ENCODE results near the gene SRPX2. TPM values are rescaled to one million over a fixed set of nuclear protein-coding genes. Genes with fewer than 3 reads are reported as not detected.
A peak's percentile ranks its signal among the peaks of the same experiment; 100 is the strongest.

The SRPX2 gene
- total and polyA plus RNA-seq, 4 donors = 1.7 to 10.4 (median 4.7) TPM

- DNase-seq (ENCODE audit: low read depth in 4 of 6, low spot score in 6 of 6) = peak in 1 of 6 donors; percentile 59
- H3K27ac ChIP-seq (ENCODE audit: low read depth, low read length) = peak overlapping the region; percentile 72
- no peak overlapping the region for H3K4me3 ChIP-seq (ENCODE audit: low read depth, low read length)
- H3K27me3 ChIP-seq (ENCODE audit: control insufficient read depth, insufficient read depth, low read length) = peaks cover 8% of the 10 kb centered on the region
- no peaks in the 10 kb centered on the region for H3K9me3 ChIP-seq (ENCODE audit: control insufficient read depth, insufficient read depth, low read length)
- H3K4me1 ChIP-seq (ENCODE audit: control insufficient read depth, insufficient read depth, low read length) = peaks cover 5% of the 10 kb centered on the region
- H3K36me3 ChIP-seq (ENCODE audit: control insufficient read depth, insufficient read depth, low read length) = no peaks in the 10 kb centered on the region
- 80% methylated on average over 2 of the region's 8 CpGs for WGBS (ENCODE audit: insufficient coverage)
Measured at GRCh38 chrX:100648458-100649417, 4.7 kb downstream of the SRPX2 start.

DNA sequence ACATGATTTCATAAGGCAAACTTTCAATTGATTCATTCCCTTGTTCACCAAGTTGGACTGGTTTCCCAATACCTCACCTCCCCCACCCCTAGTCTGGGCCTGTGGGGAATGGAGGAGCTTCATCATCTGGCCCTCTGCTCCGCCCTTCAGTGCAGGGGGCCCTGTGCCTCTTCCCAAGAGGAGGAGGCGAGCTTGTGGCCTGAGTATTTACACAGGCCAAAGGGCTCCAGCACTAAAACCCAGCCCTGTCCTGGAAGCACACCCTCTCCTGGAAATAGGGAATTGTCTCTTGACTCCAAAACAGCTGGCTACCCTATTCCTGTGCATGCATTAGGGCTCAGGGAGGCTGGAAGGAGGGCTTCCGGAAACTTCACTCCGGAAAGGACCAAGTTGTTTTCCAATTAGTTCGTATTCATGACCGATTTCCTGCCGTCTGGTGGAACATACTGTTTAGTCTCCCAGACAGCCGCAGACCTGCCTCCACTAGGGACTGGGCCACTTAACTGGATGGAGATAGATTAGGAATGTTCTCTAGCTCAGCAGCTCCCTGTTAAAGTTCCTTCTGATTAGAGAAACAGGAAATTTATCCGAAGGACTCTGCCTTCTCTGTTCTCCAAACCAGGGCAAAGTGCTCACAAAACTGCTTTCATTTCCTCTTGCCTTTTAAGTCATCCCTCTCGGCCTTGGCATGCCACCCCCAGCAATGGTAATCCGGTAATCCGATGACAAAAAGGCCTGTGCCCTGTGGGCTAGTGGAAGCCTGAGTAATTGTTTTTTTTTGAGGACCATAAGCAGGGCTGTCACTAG lies 5.8 kb downstream of the SRPX2 start:
- Histone ChIP-seq H3K36me3 (ENCODE audit: control insufficient read depth, insufficient read depth, low read length) (no peaks in the 10 kb centered on the region), H3K4me1 (ENCODE audit: control insufficient read depth, insufficient read depth, low read length) (peaks cover 5% of the 10 kb centered on the region), H3K4me3 (ENCODE audit: low read depth, low read length) (no peak overlapping the region), H3K27ac (ENCODE audit: low read depth, low read length) (peak overlapping the region; percentile 72), H3K27me3 (ENCODE audit: control insufficient read depth, insufficient read depth, low read length) (peaks cover 8% of the 10 kb centered on the region), H3K9me3 (ENCODE audit: control insufficient read depth, insufficient read depth, low read length) (no peaks in the 10 kb centered on the region)
- 51% methylated on average over 9 of the region's 12 CpGs for WGBS (ENCODE audit: insufficient coverage)
- peak in 1 of 6 donors; percentile 30 for DNase-seq (ENCODE audit: low read depth in 4 of 6, low spot score in 6 of 6)

DNA sequence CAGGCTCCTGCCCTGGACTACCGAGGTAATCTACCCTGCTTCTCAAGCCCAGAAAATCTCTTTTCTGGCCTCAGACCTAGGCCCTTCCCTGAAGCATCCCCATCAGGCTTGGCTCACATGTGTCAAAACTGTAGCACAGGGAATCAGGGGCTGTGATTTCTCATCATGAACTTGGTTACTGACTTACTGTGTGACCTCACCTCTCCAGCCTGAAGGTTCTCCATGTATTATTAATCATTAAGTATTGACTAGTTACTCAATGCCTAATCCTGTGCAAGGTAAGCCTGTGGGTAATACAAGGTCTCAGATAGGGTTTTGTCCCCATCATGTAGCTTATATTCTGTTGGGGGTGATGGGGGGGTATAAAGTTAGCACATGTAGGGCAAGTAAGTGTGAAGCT lies 6.8 kb downstream of the SRPX2 start:
- Histone ChIP-seq H3K27me3 (ENCODE audit: control insufficient read depth, insufficient read depth, low read length) (peaks cover 9% of the 10 kb centered on the region), H3K4me3 (ENCODE audit: low read depth, low read length) (no peak overlapping the region), H3K4me1 (ENCODE audit: control insufficient read depth, insufficient read depth, low read length) (peaks cover 5% of the 10 kb centered on the region), H3K36me3 (ENCODE audit: control insufficient read depth, insufficient read depth, low read length) (no peaks in the 10 kb centered on the region), H3K27ac (ENCODE audit: low read depth, low read length) (no peak overlapping the region), H3K9me3 (ENCODE audit: control insufficient read depth, insufficient read depth, low read length) (no peaks in the 10 kb centered on the region)
- no peak for DNase-seq (ENCODE audit: low read depth in 4 of 6, low spot score in 6 of 6)
- 100% methylated on average over 1 of the region's 1 CpG for WGBS (ENCODE audit: insufficient coverage)

DNA sequence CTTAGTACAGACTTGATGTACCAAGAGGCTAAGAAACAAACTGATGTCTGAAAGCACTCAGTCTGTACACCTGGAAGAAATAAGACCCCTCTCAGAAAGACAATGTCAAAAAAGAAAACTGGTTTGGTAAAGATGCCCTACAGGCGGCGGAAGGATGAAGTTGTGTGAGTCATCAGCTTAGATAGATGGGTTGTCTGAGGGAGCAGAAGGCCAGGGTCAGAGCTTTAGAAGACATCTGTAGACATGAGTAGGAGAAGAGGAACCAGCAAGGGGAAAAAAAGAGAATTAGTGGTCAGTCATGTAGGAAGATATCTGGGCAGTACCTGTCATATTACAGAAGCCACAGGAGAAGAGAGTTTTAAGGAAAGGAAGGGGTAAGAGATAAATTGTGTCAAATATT lies 8.3 kb downstream of the SRPX2 start:
- no peak for DNase-seq (ENCODE audit: low read depth in 4 of 6, low spot score in 6 of 6)
- Histone ChIP-seq H3K36me3 (ENCODE audit: control insufficient read depth, insufficient read depth, low read length) (no peaks in the 10 kb centered on the region), H3K4me3 (ENCODE audit: low read depth, low read length) (no peak overlapping the region), H3K27me3 (ENCODE audit: control insufficient read depth, insufficient read depth, low read length) (peaks cover 9% of the 10 kb centered on the region), H3K4me1 (ENCODE audit: control insufficient read depth, insufficient read depth, low read length) (peaks cover 5% of the 10 kb centered on the region), H3K27ac (ENCODE audit: low read depth, low read length) (no peak overlapping the region), H3K9me3 (ENCODE audit: control insufficient read depth, insufficient read depth, low read length) (no peaks in the 10 kb centered on the region)
- 73% methylated on average over 2 of the region's 2 CpGs for WGBS (ENCODE audit: insufficient coverage)

GRCh38 chrX:100654261-100654660 lies 10.3 kb downstream of the SRPX2 start:
- no peaks in the 10 kb centered on the region for H3K9me3 ChIP-seq (ENCODE audit: control insufficient read depth, insufficient read depth, low read length)
- H3K27ac ChIP-seq (ENCODE audit: low read depth, low read length) = no peak overlapping the region
- DNase-seq (ENCODE audit: low read depth in 4 of 6, low spot score in 6 of 6) = peak in 1 of 6 donors; percentile 28
- no peak overlapping the region for H3K4me3 ChIP-seq (ENCODE audit: low read depth, low read length)
- no peaks in the 10 kb centered on the region for H3K36me3 ChIP-seq (ENCODE audit: control insufficient read depth, insufficient read depth, low read length)
- WGBS (ENCODE audit: insufficient coverage) = 41% methylated on average over 2 of the region's 3 CpGs
- H3K27me3 ChIP-seq (ENCODE audit: control insufficient read depth, insufficient read depth, low read length) = peaks cover 9% of the 10 kb centered on the region
- H3K4me1 ChIP-seq (ENCODE audit: control insufficient read depth, insufficient read depth, low read length) = peaks cover 5% of the 10 kb centered on the region

DNA sequence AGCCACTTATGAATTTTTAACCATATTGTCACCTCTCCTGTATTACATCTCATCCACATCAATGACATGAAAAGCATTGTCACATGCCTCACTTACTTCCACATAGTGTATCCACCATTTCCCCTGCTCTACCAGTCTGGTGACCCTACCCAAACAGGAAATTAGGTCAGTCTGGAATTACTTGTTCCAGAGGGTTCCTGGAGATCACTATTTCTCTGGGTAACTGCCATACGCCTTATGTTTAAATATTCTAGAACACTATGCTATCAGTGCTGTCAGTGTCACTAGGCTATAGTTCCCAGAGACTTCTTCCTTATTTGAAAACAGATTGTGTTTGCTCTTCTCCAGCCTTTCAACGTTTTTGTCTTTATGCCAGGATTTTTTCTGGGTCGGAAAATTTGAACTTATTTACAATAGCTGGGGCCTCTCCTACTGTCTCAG lies 15.0 kb downstream of the SRPX2 start:
- WGBS (ENCODE audit: insufficient coverage) = 20% methylated on average over 1 of the region's 3 CpGs
- H3K27ac ChIP-seq (ENCODE audit: low read depth, low read length) = peak overlapping the region; percentile 43
- no peaks in the 10 kb centered on the region for H3K9me3 ChIP-seq (ENCODE audit: control insufficient read depth, insufficient read depth, low read length)
- no peaks in the 10 kb centered on the region for H3K4me1 ChIP-seq (ENCODE audit: control insufficient read depth, insufficient read depth, low read length)
- no peaks in the 10 kb centered on the region for H3K36me3 ChIP-seq (ENCODE audit: control insufficient read depth, insufficient read depth, low read length)
- H3K4me3 ChIP-seq (ENCODE audit: low read depth, low read length) = no peak overlapping the region
- H3K27me3 ChIP-seq (ENCODE audit: control insufficient read depth, insufficient read depth, low read length) = peaks cover 4% of the 10 kb centered on the region
- no peak for DNase-seq (ENCODE audit: low read depth in 4 of 6, low spot score in 6 of 6)

DNA sequence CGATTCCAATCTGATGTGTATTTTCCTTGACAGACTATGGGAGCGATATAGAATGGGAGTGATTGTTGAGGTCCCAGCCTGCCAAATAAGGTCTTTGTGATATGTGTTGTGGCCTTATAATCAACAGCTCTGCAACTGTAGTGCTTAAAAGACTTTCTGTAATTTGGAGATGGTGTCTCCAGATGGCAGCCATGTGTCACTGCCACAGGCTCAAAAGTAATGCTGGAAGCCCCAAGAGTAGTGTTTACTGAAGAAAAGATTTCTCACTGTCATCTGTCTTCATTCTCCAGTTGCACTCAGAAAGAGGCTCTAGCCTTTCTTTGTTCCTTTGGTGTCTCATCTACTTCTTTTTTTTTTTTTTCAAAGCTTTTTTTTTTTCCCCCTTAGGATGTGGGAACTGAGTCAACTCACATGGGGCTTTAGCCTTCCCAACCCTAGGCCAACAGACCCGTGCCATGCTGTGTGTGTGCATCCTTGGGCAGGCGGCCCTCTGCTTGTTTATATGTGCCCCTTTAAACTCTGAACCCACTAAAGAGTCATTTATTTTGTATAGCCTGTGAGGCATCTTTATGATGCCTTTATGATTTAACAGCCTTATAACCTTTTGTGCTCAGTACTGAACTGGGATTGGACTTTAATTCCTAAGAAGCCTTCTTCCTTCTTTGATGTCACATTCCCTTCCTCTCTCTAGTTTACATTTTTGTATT lies 15.6 kb downstream of the SRPX2 start:
- no peaks in the 10 kb centered on the region for H3K9me3 ChIP-seq (ENCODE audit: control insufficient read depth, insufficient read depth, low read length)
- H3K27me3 ChIP-seq (ENCODE audit: control insufficient read depth, insufficient read depth, low read length) = peaks cover 4% of the 10 kb centered on the region
- peak overlapping the region; percentile 43 for H3K27ac ChIP-seq (ENCODE audit: low read depth, low read length)
- no CpG with 5 or more reads among the region's 4 CpGs for WGBS (ENCODE audit: insufficient coverage)
- no peaks in the 10 kb centered on the region for H3K4me1 ChIP-seq (ENCODE audit: control insufficient read depth, insufficient read depth, low read length)
- H3K4me3 ChIP-seq (ENCODE audit: low read depth, low read length) = no peak overlapping the region
- peak in 3 of 6 donors; percentile 15 to 76 (median 60) for DNase-seq (ENCODE audit: low read depth in 4 of 6, low spot score in 6 of 6)
- H3K36me3 ChIP-seq (ENCODE audit: control insufficient read depth, insufficient read depth, low read length) = no peaks in the 10 kb centered on the region

- Histone ChIP-seq H3K4me3 (ENCODE audit: low read depth, low read length) (no peak overlapping the region), H3K9me3 (ENCODE audit: control insufficient read depth, insufficient read depth, low read length) (no peaks in the 10 kb centered on the region), H3K36me3 (ENCODE audit: control insufficient read depth, insufficient read depth, low read length) (no peaks in the 10 kb centered on the region), H3K4me1 (ENCODE audit: control insufficient read depth, insufficient read depth, low read length) (no peaks in the 10 kb centered on the region), H3K27ac (ENCODE audit: low read depth, low read length) (no peak overlapping the region), H3K27me3 (ENCODE audit: control insufficient read depth, insufficient read depth, low read length) (peaks cover 2% of the 10 kb centered on the region)
- 74% methylated on average over 12 of the region's 13 CpGs for WGBS (ENCODE audit: insufficient coverage)
- no peak for DNase-seq (ENCODE audit: low read depth in 4 of 6, low spot score in 6 of 6)
Measured at GRCh38 chrX:100662170-100662569, 18.2 kb downstream of the SRPX2 start.

DNA sequence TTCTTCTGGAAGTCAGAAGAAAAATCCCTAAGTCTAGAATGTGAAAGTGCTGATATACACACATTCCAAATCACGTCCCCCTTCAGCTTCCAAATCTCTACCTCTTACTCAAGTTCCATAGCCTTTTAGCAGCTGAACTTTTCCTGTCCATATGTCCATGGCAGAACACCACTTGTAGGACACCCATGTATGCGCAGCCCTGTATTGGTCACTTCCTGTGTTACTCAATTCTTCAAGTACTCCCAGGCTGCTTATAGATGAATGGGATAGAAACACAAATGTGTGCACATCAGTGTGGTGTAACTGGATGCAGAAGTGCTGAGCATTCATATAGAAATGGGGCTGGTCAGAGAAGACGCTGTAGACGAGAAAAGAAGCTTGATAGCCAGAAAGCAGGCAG lies 18.8 kb downstream of the SRPX2 start:
- Histone ChIP-seq H3K27me3 (ENCODE audit: control insufficient read depth, insufficient read depth, low read length) (peaks cover 2% of the 10 kb centered on the region), H3K27ac (ENCODE audit: low read depth, low read length) (no peak overlapping the region), H3K4me1 (ENCODE audit: control insufficient read depth, insufficient read depth, low read length) (no peaks in the 10 kb centered on the region), H3K4me3 (ENCODE audit: low read depth, low read length) (no peak overlapping the region), H3K36me3 (ENCODE audit: control insufficient read depth, insufficient read depth, low read length) (no peaks in the 10 kb centered on the region), H3K9me3 (ENCODE audit: control insufficient read depth, insufficient read depth, low read length) (no peaks in the 10 kb centered on the region)
- 38% methylated on average over 1 of the region's 4 CpGs for WGBS (ENCODE audit: insufficient coverage)
- DNase-seq (ENCODE audit: low read depth in 4 of 6, low spot score in 6 of 6) = no peak

Measured in spinal cord (tissue), 10 donors.